Neural cell (in vitro differentiated cells): ENCODE measurements around the gene BRIP1. TPM values are rescaled to one million over a fixed set of nuclear protein-coding genes. Genes with fewer than 3 reads are reported as not detected.

Source experiments
- H2AFZ ChIP-seq: fragments of 200-600, 300-800 bp; sonication (generic), shearing (Covaris generic); 2 replicates; pipeline ENCODE4 v1.6.0; 2014; ENCODE audit warnings: low read depth, mild to moderate bottlenecking, antibody characterized with exemption, low read length, moderate library complexity
- H3F3A ChIP-seq: fragments of 200-600 bp; shearing (Covaris generic); 2 replicates; pipeline ENCODE4 v1.6.1; 2016; ENCODE audit warnings: mild to moderate bottlenecking, moderate library complexity, mixed read lengths, antibody characterized with exemption, low read length; ENCODE audit not compliant: insufficient read depth, poor library complexity, severe bottlenecking
- H3K27ac ChIP-seq: fragments of 200-600, 300-800 bp; sonication (generic), shearing (Covaris generic); 2 replicates; pipeline ENCODE4 v1.5.1; 2014; ENCODE audit warnings: mild to moderate bottlenecking, low read length, moderate library complexity
- H3K27me3 ChIP-seq: fragments of 300-800, 200-600 bp; sonication (generic), shearing (Covaris generic); 2 replicates; pipeline ENCODE4 v1.6.0; 2014; ENCODE audit warnings: mild to moderate bottlenecking, low read depth, low read length, moderate library complexity; ENCODE audit not compliant: insufficient read depth
- H3K36me3 ChIP-seq: fragments of 300-800, 200-600 bp; sonication (generic), shearing (Covaris generic); 2 replicates; pipeline ENCODE4 v1.5.1; 2014; ENCODE audit warnings: mild to moderate bottlenecking, antibody characterized with exemption, low read length, moderate library complexity; ENCODE audit not compliant: insufficient read depth
- H3K4me2 ChIP-seq: fragments of 300-800, 200-600 bp; sonication (generic), shearing (Covaris generic); 2 replicates; pipeline ENCODE4 v1.6.0; 2014; ENCODE audit warnings: mild to moderate bottlenecking, low read length
- H3K4me3 ChIP-seq: fragments of 300-800, 200-600 bp; sonication (generic), shearing (Covaris generic); 2 replicates; pipeline ENCODE4 v1.5.1; 2014; ENCODE audit warnings: mild to moderate bottlenecking, low read length, moderate library complexity
- H3K79me2 ChIP-seq: fragments of 200-600 bp; shearing (Covaris generic); replicated peaks from 2 replicates; pipeline ENCODE4 v1.6.0; 2014; ENCODE audit warnings: mild to moderate bottlenecking, low read length, moderate library complexity; ENCODE audit not compliant: insufficient read depth
- H3K9ac ChIP-seq: fragments of 300-800, 200-600 bp; sonication (generic), shearing (Covaris generic); 2 replicates; pipeline ENCODE4 v1.6.1; 2016; ENCODE audit warnings: mild to moderate bottlenecking, low read length, mixed read lengths
- H3K9me2 ChIP-seq: fragments of 200-600 bp; shearing (Covaris generic); 2 replicates; pipeline ENCODE4 v1.6.1; 2016; ENCODE audit warnings: mild to moderate bottlenecking, low read length, mixed read lengths; ENCODE audit not compliant: insufficient read depth
- H3K9me3 ChIP-seq: fragments of 200-600, 300-800 bp; sonication (generic), shearing (Covaris generic); 2 replicates; pipeline ENCODE4 v1.6.1; 2016; ENCODE audit warnings: mild to moderate bottlenecking, mixed run types, low read length, moderate library complexity, mixed read lengths
- H4K20me1 ChIP-seq: fragments of 200-600 bp; shearing (Covaris generic); 2 replicates; pipeline ENCODE4 v1.6.1; 2016; ENCODE audit warnings: mild to moderate bottlenecking, mixed run types; ENCODE audit not compliant: insufficient read depth
- CTCF ChIP-seq: fragments of 450-650 bp; IDR thresholded peaks from 2 replicates; pipeline ENCODE4 v1.5.1; 2014; ENCODE audit warnings: antibody characterized with exemption, mild to moderate bottlenecking, moderate library complexity; ENCODE audit not compliant: poor library complexity, severe bottlenecking
- EZH2 ChIP-seq: fragments of 200-600, 300-800 bp; shearing (Covaris generic), sonication (generic); IDR thresholded peaks from 2 replicates; pipeline ENCODE4 v1.6.1; 2014; ENCODE audit warnings: antibody characterized with exemption, low read length, borderline replicate concordance, mild to moderate bottlenecking; ENCODE audit not compliant: insufficient read depth, poor library complexity, severe bottlenecking
- MXI1 ChIP-seq: fragments of 450-650 bp; conservative IDR thresholded peaks from 2 replicates; pipeline ENCODE4 v1.6.1; 2014; ENCODE audit warnings: antibody characterized with exemption, mild to moderate bottlenecking; ENCODE audit not compliant: poor library complexity, severe bottlenecking
- POLR2AphosphoS5 ChIP-seq: IDR thresholded peaks from 2 replicates; pipeline ENCODE4 v1.6.1; 2012
- RAD21 ChIP-seq: fragments of 450-650 bp; conservative IDR thresholded peaks from 2 replicates; pipeline ENCODE4 v1.6.1; 2014; ENCODE audit warnings: antibody characterized with exemption, mild to moderate bottlenecking, moderate library complexity
- REST ChIP-seq: IDR thresholded peaks from 2 replicates; pipeline ENCODE4 v1.6.1; 2012; ENCODE audit warnings: borderline replicate concordance
- SMC3 ChIP-seq: fragments of 450-650 bp; conservative IDR thresholded peaks from 2 replicates; pipeline ENCODE4 v1.6.1; 2014; ENCODE audit warnings: antibody characterized with exemption, mild to moderate bottlenecking, moderate library complexity; ENCODE audit not compliant: poor library complexity
- TAF1 ChIP-seq: IDR thresholded peaks from 2 replicates; pipeline ENCODE4 v1.6.1; 2012; ENCODE audit warnings: low read depth
- polyA plus RNA-seq: library from polyadenylated mRNA; depleted of rRNA; stranded (reverse); fragments of >200 nt; gene quantifications from 2 replicates; pipeline ENCODE4 v1.2.3, GENCODE V29; 2014

Gene BRIP1
- polyA plus RNA-seq, 1 donor from 2014 or later = 0.47 TPM

GRCh38 chr17:61836266-61837174 is 26.8 kb downstream of the BRIP1 start:
- Histone ChIP-seq H3K79me2 (no peaks in the 10 kb centered on the region), H3K27ac (no peak overlapping the region), H3K9ac (no peak overlapping the region), H3K9me3 (no peaks in the 10 kb centered on the region), H3K4me3 (no peak overlapping the region), H4K20me1 (no peaks in the 10 kb centered on the region), H2AFZ (no peak overlapping the region), H3K9me2 (no peaks in the 10 kb centered on the region), H3K4me2 (no peak overlapping the region), H3F3A (no peaks in the 10 kb centered on the region), H3K27me3 (no peaks in the 10 kb centered on the region), H3K36me3 (no peaks in the 10 kb centered on the region)
- no peak for TF ChIP-seq REST
- TF ChIP-seq SMC3 = no peak
- no peak for TF ChIP-seq POLR2AphosphoS5

GRCh38 chr17:61835606-61836005 is 27.7 kb downstream of the BRIP1 start:
- Histone ChIP-seq H4K20me1 (no peaks in the 10 kb centered on the region), H3K36me3 (no peaks in the 10 kb centered on the region), H3K79me2 (no peaks in the 10 kb centered on the region), H3F3A (no peaks in the 10 kb centered on the region), H3K4me3 (no peak overlapping the region), H3K27ac (no peak overlapping the region), H3K4me2 (no peak overlapping the region), H3K9me3 (no peaks in the 10 kb centered on the region), H3K27me3 (no peaks in the 10 kb centered on the region), H2AFZ (no peak overlapping the region), H3K9ac (no peak overlapping the region), H3K9me2 (no peaks in the 10 kb centered on the region)
- TF ChIP-seq POLR2AphosphoS5 (no peak), TAF1 (no peak), CTCF (no peak), SMC3 (no peak), RAD21 (no peak), REST (no peak), EZH2 (no peak), MXI1 (no peak)
